GM08714 (cell line): Measurements from ENCODE around the gene RNF149.
"Not testable (repeated sequence)": the region's sequence is repeated elsewhere in the genome, so short reads cannot be mapped to it uniquely, and the experiment has no call there.

ENCODE experiments used
- H3K4me3 ChIP-seq: fragments of 200-500 bp; sonication (Bioruptor generic); 2 replicates; pipeline ENCODE4 v1.5.1; 2014; ENCODE audit warnings: mild to moderate bottlenecking, low read length, inconsistent platforms
- ZNF274 ChIP-seq: IDR thresholded peaks from 2 replicates; pipeline ENCODE4 v1.6.1; 2012; ENCODE audit warnings: mild to moderate bottlenecking, low read depth, low read length

Gene RNF149

GRCh38 chr2:101264360-101264939, 44.1 kb downstream of the RNF149 start:
- H3K4me3 ChIP-seq, result no peak overlapping the region
- no peak for TF ChIP-seq ZNF274

GRCh38 chr2:101263377-101263800, 45.1 kb downstream of the RNF149 start:
- H3K4me3 ChIP-seq, result no peak overlapping the region
- TF ChIP-seq ZNF274, result no peak

- TF ChIP-seq ZNF274, result no peak
- H3K4me3 ChIP-seq, result no peak overlapping the region
Measured at GRCh38 chr2:101262142-101262541, 46.4 kb downstream of the RNF149 start.

GRCh38 chr2:101258804-101259203, 49.7 kb downstream of the RNF149 start:
- no peak overlapping the region for H3K4me3 ChIP-seq

GRCh38 chr2:101256316-101256715, 52.2 kb downstream of the RNF149 start:
- no peak overlapping the region for H3K4me3 ChIP-seq
- TF ChIP-seq ZNF274, result no peak

More at GRCh38 chr2:101258804-101259203, 49.7 kb downstream of the RNF149 start:
- TF ChIP-seq ZNF274, result no peak

- H3K4me3 ChIP-seq, result no peak overlapping the region
- TF ChIP-seq ZNF274, result no peak
Measured at GRCh38 chr2:101255501-101255900, 53.0 kb downstream of the RNF149 start.

- TF ChIP-seq ZNF274, result no peak
- peak overlapping the region; percentile 94 for H3K4me3 ChIP-seq
Measured at GRCh38 chr2:101253703-101254450, 54.6 kb downstream of the RNF149 start.

- H3K4me3 ChIP-seq, result peak overlapping the region; percentile 94
- no peak for TF ChIP-seq ZNF274
Measured at GRCh38 chr2:101253013-101253702, 55.3 kb downstream of the RNF149 start.

- no peak for TF ChIP-seq ZNF274
- H3K4me3 ChIP-seq, result peak within 1 kb of the TSS; percentile 94
Measured at GRCh38 chr2:101252408-101253012, 56.0 kb downstream of the RNF149 start, which contains the start of gene CNOT11. TSS of gene CNOT11 (plus strand) at chr2:101252886. CDS start at chr2:101252965, 79 bp downstream.

- H3K4me3 ChIP-seq, result peak overlapping the region; percentile 81
- no peak for TF ChIP-seq ZNF274
Measured at GRCh38 chr2:101251844-101252407, 56.6 kb downstream of the RNF149 start.

GRCh38 chr2:101251246-101251781, 57.2 kb downstream of the RNF149 start:
- H3K4me3 ChIP-seq, result not testable (repeated sequence)

GRCh38 chr2:101249826-101250225, 58.7 kb downstream of the RNF149 start:
- no peak overlapping the region for H3K4me3 ChIP-seq
- TF ChIP-seq ZNF274, result no peak

GRCh38 chr2:101248756-101249155, 59.7 kb downstream of the RNF149 start:
- not testable (repeated sequence) for H3K4me3 ChIP-seq

GRCh38 chr2:101245468-101245867, 63.0 kb downstream of the RNF149 start:
- not testable (repeated sequence) for H3K4me3 ChIP-seq

- H3K4me3 ChIP-seq, result not testable (repeated sequence)
Measured at GRCh38 chr2:101244899-101245298, 63.6 kb downstream of the RNF149 start.

- H3K4me3 ChIP-seq, result not testable (repeated sequence)
Measured at GRCh38 chr2:101244373-101244772, 64.1 kb downstream of the RNF149 start.
